Transverse colon (tissue), 4 donors: ENCODE results near the gene KLF7. TPM values are rescaled to one million over a fixed set of nuclear protein-coding genes. Genes with fewer than 3 reads are reported as not detected.

Experiments used
- DNase-seq: peaks from one replicate; pipeline ENCODE4 v3.0.0-alpha.2; 2019
- H3K27ac ChIP-seq, 4 donors: fragments of 200-600 bp; sonication (generic); 2 replicates each; pipeline ENCODE4 v1.5.1; 2016 to 2018; ENCODE audit warnings: inconsistent platforms in 4 of 4
- H3K27me3 ChIP-seq: fragments of 200-600 bp; sonication (generic); 2 replicates; pipeline ENCODE4 v1.5.1; 2017; ENCODE audit warnings: inconsistent platforms
- H3K36me3 ChIP-seq, 4 donors: fragments of 200-600 bp; sonication (generic); 2 replicates each; pipeline ENCODE4 v1.5.1; 2017 to 2019; ENCODE audit warnings: inconsistent platforms in 4 of 4
- H3K4me1 ChIP-seq, 4 donors: fragments of 200-600 bp; sonication (generic); 2 replicates each; pipeline ENCODE4 v1.5.1; 2017 to 2020; ENCODE audit warnings: inconsistent platforms in 4 of 4
- H3K4me3 ChIP-seq, 4 donors: fragments of 200-600 bp; sonication (generic); 1 replicate in 1 of 4; 2 replicates in 3 of 4; pipeline versions ENCODE4 v1.5.1 to v1.6.1; 2017 to 2019; ENCODE audit warnings: inconsistent platforms in 4 of 4
- H3K9me3 ChIP-seq, 2 donors: fragments of 200-600 bp; sonication (generic); 2 replicates each; pipeline ENCODE4 v1.5.1; 2017 to 2019; ENCODE audit warnings: inconsistent platforms in 2 of 2
- CTCF ChIP-seq, 5 experiments: fragments of 200-600 bp in 3 of 5; fragments of 450-650 bp in 2 of 5; sonication (generic) in 3 of 5; IDR thresholded peaks; 1 replicate in 2 of 5; 2 replicates in 3 of 5; pipeline ENCODE4 v1.5.1; 2016 to 2017; ENCODE audit warnings: antibody characterized with exemption in 5 of 5, inconsistent platforms in 3 of 5, mild to moderate bottlenecking in 2 of 5, moderate library complexity in 1 of 5
- EP300 ChIP-seq: sonication (generic); formaldehyde crosslinking; IDR thresholded peaks from one replicate; pipeline ENCODE4 v1.6.1; 2017; ENCODE audit warnings: antibody characterized with exemption, low read depth
- POLR2A ChIP-seq: fragments of 450-650 bp; IDR thresholded peaks from one replicate; pipeline ENCODE4 v1.6.1; 2016; ENCODE audit warnings: antibody characterized with exemption, mild to moderate bottlenecking, moderate library complexity
- POLR2AphosphoS5 ChIP-seq, 3 donors: sonication (generic); formaldehyde crosslinking; IDR thresholded peaks; one replicate each; pipeline ENCODE4 v1.6.1; 2016; ENCODE audit warnings: antibody characterized with exemption in 3 of 3
- WGBS, 2 donors: methylation state at CpG; one replicate each; pipeline ENCODE4 v1.1.5; 2018; ENCODE audit warnings: low coverage in 1 of 2; 5-methylcytosine and 5-hydroxymethylcytosine counted together
- in situ Hi-C, 4 donors: fragments of 200-750 bp; cut with MboI; loops; one replicate each; pipeline versions ENCODE4 v1.15.0 to v1.15.1; 2017; ENCODE audit warnings: low sequenced_read_pairs in 3 of 4, low pct_ligation_motif_present in 1 of 4, low pct_unique_long_range_greater_than_20kb in 1 of 4
- intact Hi-C: fragments of 100-400 bp; cut with DNase I; formaldehyde crosslinking; loops from one replicate; pipeline ENCODE4 v1.15.1; 2023; ENCODE audit warnings: low total_unique reads
- total RNA-seq, 4 donors: library from RNA; depleted of rRNA; stranded (reverse); fragments of >200 nt; gene quantifications; one replicate each; pipeline ENCODE4 v1.1.0, GENCODE V29; 2016

Gene KLF7
- total RNA-seq, 4 donors from 2014 or later: 6.2 to 43.4 (median 6.8) TPM

DNA sequence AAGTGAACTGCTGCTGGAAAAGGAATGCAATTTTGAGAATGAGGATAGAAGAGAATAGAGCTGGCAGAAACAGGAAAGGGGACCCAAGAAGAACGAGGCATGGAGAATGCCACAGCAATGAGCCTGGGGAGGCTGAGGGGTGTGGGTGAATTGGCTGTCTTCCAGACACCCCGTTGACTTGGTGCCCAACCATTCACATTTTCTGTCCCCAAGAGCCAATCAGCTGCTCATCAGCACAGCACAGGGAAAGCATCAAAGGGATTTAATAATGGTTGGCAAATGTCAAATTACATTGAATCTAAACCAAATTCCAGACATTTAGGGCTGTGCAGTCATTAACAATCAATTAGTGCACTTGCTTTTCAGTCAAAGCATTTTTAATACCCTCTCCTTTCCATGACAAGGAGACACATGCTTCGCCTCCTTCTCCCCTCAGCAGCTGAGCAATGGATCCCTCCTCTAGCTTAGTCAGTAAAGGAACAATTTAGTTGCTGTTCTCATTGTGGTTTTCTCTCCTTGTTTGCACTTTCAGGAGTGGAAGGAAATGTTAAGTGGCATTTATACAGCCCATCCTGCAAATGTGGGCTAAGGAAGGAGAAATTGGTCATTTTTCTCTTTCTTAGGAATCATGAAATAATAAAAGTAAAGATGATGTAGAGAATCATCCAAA, 98.8 kb downstream of the KLF7 start:
- no peaks in the 10 kb centered on the region for H3K36me3 ChIP-seq
- H3K27ac ChIP-seq: no peak overlapping the region
- in situ Hi-C loops (no loop called here), intact Hi-C loops (no loop called here)
- H3K4me3 ChIP-seq: no peak overlapping the region
- 18% methylated on average over 2 to 3 of the region's 3 CpGs for WGBS, 2 donors
- H3K27me3 ChIP-seq: no peaks in the 10 kb centered on the region
- peaks cover 0 to 7% (median 0%) of the 10 kb centered on the region in 4 donors for H3K4me1 ChIP-seq
- no peak for TF ChIP-seq EP300
- no peak for TF ChIP-seq POLR2A
- TF ChIP-seq CTCF (IDR thresholded peaks at IDR 0.05): no peak
- no peak for DNase-seq
- no peaks in the 10 kb centered on the region for H3K9me3 ChIP-seq

GRCh38 chr2:207066166-207066565, 99.6 kb downstream of the KLF7 start:
- Histone ChIP-seq H3K27ac (no peak overlapping the region), H3K4me3 (no peak overlapping the region), H3K4me1 (peaks cover 0 to 7% (median 0%) of the 10 kb centered on the region in 4 donors), H3K36me3 (no peaks in the 10 kb centered on the region), H3K27me3 (no peaks in the 10 kb centered on the region), H3K9me3 (no peaks in the 10 kb centered on the region)
- in situ Hi-C loops (no loop called here), intact Hi-C loops (no loop called here)
- 47 to 50% methylated on average over 2 of the region's 2 CpGs for WGBS, 2 donors
- no peak for DNase-seq
- no peak for TF ChIP-seq POLR2A
- no peak for TF ChIP-seq POLR2AphosphoS5 (IDR thresholded peaks at IDR 0.05)
- TF ChIP-seq CTCF (IDR thresholded peaks at IDR 0.05): no peak
- no peak for TF ChIP-seq EP300

- in situ Hi-C loops: no loop called here
- H3K4me3 ChIP-seq: no peak overlapping the region
- DNase-seq: no peak
- 80 to 85% methylated on average over 5 to 11 of the region's 11 CpGs for WGBS, 2 donors
- H3K9me3 ChIP-seq: no peaks in the 10 kb centered on the region
- TF ChIP-seq CTCF (IDR thresholded peaks at IDR 0.05): no peak
- no peak for TF ChIP-seq EP300
- TF ChIP-seq POLR2AphosphoS5 (IDR thresholded peaks at IDR 0.05): no peak
- TF ChIP-seq POLR2A: no peak
- H3K27ac ChIP-seq: no peak overlapping the region
- intact Hi-C loops: no loop called here
- H3K27me3 ChIP-seq: no peaks in the 10 kb centered on the region
- peaks cover 0 to 7% (median 0%) of the 10 kb centered on the region in 4 donors for H3K4me1 ChIP-seq
- H3K36me3 ChIP-seq: no peaks in the 10 kb centered on the region
Observed at GRCh38 chr2:207064128-207064690, 101.5 kb downstream of the KLF7 start.

DNA sequence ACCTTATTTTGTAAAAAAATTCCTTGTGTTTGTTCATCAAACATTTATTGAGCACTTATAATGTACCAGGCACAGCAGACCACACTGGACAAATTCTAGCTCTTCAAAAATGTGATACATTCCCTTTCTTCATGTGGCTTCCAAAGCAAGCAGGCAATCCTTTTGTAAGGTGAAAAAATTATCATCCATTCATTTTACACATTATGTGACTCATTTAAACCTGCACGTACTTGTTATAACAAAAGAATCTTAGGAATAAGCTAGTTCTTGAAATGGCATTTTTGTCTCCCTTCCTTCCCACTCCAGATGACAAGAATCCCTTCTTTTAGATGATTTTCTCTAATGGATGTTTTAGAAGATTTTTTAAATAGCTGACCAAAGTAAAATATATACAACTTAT, 104.6 kb downstream of the KLF7 start:
- in situ Hi-C loops: no loop called here
- no peak for DNase-seq
- Histone ChIP-seq H3K9me3 (no peaks in the 10 kb centered on the region), H3K27ac (no peak overlapping the region), H3K27me3 (no peaks in the 10 kb centered on the region), H3K4me1 (no peaks in the 10 kb centered on the region), H3K36me3 (no peaks in the 10 kb centered on the region), H3K4me3 (no peak overlapping the region)
- TF ChIP-seq POLR2A (no peak), CTCF (IDR thresholded peaks at IDR 0.05) (no peak), EP300 (no peak), POLR2AphosphoS5 (IDR thresholded peaks at IDR 0.05) (no peak)
- WGBS, 2 donors: 70 to 80% methylated on average over 1 of the region's 1 CpG
- intact Hi-C loops: no loop called here
